Upper lobe of right lung (tissue), 1 donor: ENCODE measurements around the gene MTPN. TPM values are rescaled to one million over a fixed set of nuclear protein-coding genes. Genes with fewer than 3 reads are reported as not detected.

ENCODE experiments used
- ATAC-seq: fragments of 200-7000 bp; cut with Tn5 transposase; one replicate; pipeline ENCODE4 v1.9.1; 2020; ENCODE audit warnings: mild to moderate bottlenecking, moderate library complexity
- DNase-seq: peaks from one replicate; pipeline ENCODE4 v3.0.0-alpha.2; 2020
- H3K27ac ChIP-seq: fragments of 200-600 bp; one replicate; pipeline ENCODE4 v1.8.0; 2022
- H3K27me3 ChIP-seq: fragments of 200-600 bp; one replicate; pipeline ENCODE4 v1.8.0; 2022; ENCODE audit warnings: mild to moderate bottlenecking
- H3K36me3 ChIP-seq: fragments of 200-600 bp; one replicate; pipeline ENCODE4 v1.8.0; 2022
- H3K4me1 ChIP-seq: fragments of 200-600 bp; one replicate; pipeline ENCODE4 v1.8.0; 2022
- H3K4me3 ChIP-seq: fragments of 200-600 bp; one replicate; pipeline ENCODE4 v1.8.0; 2022; ENCODE audit warnings: mild to moderate bottlenecking
- H3K9me3 ChIP-seq: fragments of 200-600 bp; one replicate; pipeline ENCODE4 v1.8.0; 2022
- intact Hi-C: fragments of 100-400 bp; cut with DNase I; formaldehyde crosslinking; loops from one replicate; pipeline ENCODE4 v1.11.0; 2022
- total RNA-seq: library from RNA; stranded (reverse); fragmentation: NEBNext Ultra II Directional; extraction: Animal tissue kit (Norgen Biotek cat#: 25700); gene quantifications from one replicate; pipeline ENCODE4 v1.2.1, GENCODE V29; 2021
- TF ChIP-seq, protein P1 (sequence below): fragments of 200-600 bp; IDR thresholded peaks from one replicate; pipeline ENCODE4 v1.8.0; 2022; ENCODE audit warnings: antibody characterized with exemption
- donor health status: DM: no; HTN: yes; CAD: no; lungs with severe emphysema.

Gene MTPN
- total RNA-seq, 1 donor from 2014 or later: 130 TPM

- Histone ChIP-seq H3K4me3 (no peak overlapping the region), H3K36me3 (peaks cover 21% of the 10 kb centered on the region), H3K27me3 (no peaks in the 10 kb centered on the region), H3K27ac (no peak overlapping the region), H3K4me1 (no peaks in the 10 kb centered on the region), H3K9me3 (no peaks in the 10 kb centered on the region)
- DNase-seq (no peak), ATAC-seq (no peak)
- TF ChIP-seq, protein P1, sequence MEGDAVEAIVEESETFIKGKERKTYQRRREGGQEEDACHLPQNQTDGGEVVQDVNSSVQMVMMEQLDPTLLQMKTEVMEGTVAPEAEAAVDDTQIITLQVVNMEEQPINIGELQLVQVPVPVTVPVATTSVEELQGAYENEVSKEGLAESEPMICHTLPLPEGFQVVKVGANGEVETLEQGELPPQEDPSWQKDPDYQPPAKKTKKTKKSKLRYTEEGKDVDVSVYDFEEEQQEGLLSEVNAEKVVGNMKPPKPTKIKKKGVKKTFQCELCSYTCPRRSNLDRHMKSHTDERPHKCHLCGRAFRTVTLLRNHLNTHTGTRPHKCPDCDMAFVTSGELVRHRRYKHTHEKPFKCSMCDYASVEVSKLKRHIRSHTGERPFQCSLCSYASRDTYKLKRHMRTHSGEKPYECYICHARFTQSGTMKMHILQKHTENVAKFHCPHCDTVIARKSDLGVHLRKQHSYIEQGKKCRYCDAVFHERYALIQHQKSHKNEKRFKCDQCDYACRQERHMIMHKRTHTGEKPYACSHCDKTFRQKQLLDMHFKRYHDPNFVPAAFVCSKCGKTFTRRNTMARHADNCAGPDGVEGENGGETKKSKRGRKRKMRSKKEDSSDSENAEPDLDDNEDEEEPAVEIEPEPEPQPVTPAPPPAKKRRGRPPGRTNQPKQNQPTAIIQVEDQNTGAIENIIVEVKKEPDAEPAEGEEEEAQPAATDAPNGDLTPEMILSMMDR: no peak
- intact Hi-C loops: no loop called here
These were observed 52.9 kb downstream of the MTPN start for GRCh38 chr7:135924302-135924701.

DNA sequence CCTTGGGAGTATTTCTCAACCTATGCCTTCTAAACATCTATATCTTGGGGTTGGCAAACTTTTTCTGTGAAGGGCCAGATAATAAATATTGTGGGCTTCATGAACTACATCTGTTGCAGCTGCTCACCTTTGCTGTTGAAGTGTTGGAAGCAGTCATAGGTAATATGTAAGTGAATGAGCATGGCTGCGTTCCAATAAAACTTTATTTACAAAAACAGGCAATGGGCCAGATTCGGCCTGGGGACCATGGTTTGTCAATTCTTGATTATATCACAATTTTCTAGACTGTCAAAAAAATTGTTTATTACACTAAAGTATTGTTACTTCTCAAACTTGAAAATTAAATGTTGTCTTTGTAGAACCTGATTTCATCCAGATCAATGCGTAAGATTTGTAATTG, 54.9 kb downstream of the MTPN start:
- TF ChIP-seq, protein P1: no peak

DNA sequence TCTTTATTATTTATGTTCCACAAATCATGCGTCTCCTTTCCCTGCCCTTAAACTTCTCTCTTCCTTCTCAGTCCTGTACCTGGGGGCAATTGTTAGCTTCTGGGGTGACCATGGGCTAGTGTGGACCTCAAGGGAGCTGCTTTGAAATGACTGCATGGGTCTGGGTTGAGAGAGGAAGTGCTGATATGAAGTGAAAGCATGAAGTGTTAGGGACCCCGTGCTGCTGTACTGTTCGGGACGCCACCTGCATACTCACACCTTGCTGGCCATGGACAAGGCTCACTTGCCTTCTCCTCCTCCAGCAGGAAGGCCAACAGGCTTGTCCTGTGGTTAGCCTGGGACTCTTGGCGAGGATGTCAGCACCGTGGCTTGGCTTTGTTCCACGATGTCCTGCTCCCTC, 56.7 kb downstream of the MTPN start:
- DNase-seq (no peak), ATAC-seq (no peak)
- TF ChIP-seq, protein P1: no peak
- no peaks in the 10 kb centered on the region for H3K36me3 ChIP-seq
- no peak overlapping the region for H3K4me3 ChIP-seq
- no peaks in the 10 kb centered on the region for H3K4me1 ChIP-seq
- intact Hi-C loops: no loop called here
- no peaks in the 10 kb centered on the region for H3K27me3 ChIP-seq
- no peak overlapping the region for H3K27ac ChIP-seq
- H3K9me3 ChIP-seq: no peaks in the 10 kb centered on the region

More for the DNA sequence above, 54.9 kb downstream of the MTPN start:
- no peaks in the 10 kb centered on the region for H3K4me1 ChIP-seq
- no peaks in the 10 kb centered on the region for H3K27me3 ChIP-seq
- intact Hi-C loops: no loop called here
- peaks cover 7% of the 10 kb centered on the region for H3K36me3 ChIP-seq
- no peaks in the 10 kb centered on the region for H3K9me3 ChIP-seq
- ATAC-seq (no peak), DNase-seq (no peak)
- no peak overlapping the region for H3K27ac ChIP-seq
- H3K4me3 ChIP-seq: no peak overlapping the region

- Histone ChIP-seq H3K36me3 (no peaks in the 10 kb centered on the region), H3K4me3 (no peak overlapping the region), H3K4me1 (no peaks in the 10 kb centered on the region), H3K27ac (no peak overlapping the region), H3K27me3 (no peaks in the 10 kb centered on the region), H3K9me3 (no peaks in the 10 kb centered on the region)
- intact Hi-C loops: no loop called here
- TF ChIP-seq, protein P1: no peak
- no peak for DNase-seq
- peak; percentile 77 for ATAC-seq
These were observed 57.9 kb downstream of the MTPN start for GRCh38 chr7:135919071-135919841.

DNA sequence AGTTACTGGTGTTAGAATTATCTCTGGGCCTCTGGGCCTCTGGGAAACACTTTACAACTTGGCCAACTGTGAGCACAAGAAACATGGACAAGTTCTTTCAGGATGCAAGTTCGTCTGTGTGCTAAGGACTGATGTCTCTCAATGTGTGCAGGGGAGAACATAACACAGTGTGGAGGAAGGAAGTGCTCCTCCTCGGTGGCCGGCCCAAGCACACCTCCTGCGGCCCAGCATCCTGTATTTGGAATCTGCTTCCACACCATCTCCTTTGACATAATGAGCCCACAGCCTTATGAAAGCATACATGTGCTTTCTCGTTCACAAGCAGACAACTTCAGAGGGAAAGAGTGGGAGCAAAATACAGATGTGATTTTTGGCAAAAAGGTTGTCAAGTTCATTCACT, 59.0 kb downstream of the MTPN start:
- TF ChIP-seq, protein P1: no peak
- H3K4me1 ChIP-seq: no peaks in the 10 kb centered on the region

More for the DNA sequence above, 59.0 kb downstream of the MTPN start:
- Histone ChIP-seq H3K36me3 (no peaks in the 10 kb centered on the region), H3K4me3 (no peak overlapping the region), H3K27ac (no peak overlapping the region), H3K9me3 (no peaks in the 10 kb centered on the region), H3K27me3 (no peaks in the 10 kb centered on the region)
- DNase-seq (no peak), ATAC-seq (no peak)
- intact Hi-C loops: no loop called here
